ENCODE measurements around the gene TENM4. TPM values are rescaled to one million over a fixed set of nuclear protein-coding genes. Genes with fewer than 3 reads are reported as not detected.

Gene TENM4
- total and polyA plus RNA-seq, 2 of the 13 experiments (the other 11 are each of a cell fraction or from before 2014, with no cell fraction given) = not detected

DNA sequence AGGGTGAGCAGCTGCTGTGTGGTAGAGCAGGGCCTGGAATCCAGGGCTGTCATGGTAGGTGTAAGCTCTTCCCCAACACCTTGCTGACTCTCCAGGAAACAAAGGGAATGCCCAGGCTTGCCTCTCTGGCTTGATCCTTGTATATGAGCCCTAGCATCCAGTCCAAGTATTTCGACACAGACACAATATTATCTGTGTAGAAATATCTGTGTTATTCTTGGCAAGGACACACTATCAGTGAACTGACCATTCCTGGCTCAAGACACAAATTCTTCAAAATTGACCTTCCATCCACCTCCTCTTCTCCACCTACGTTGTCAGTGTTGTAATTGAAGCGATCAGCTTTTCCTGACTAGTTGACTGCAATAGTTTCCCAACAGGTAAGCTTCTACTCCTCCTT, 554.2 kb downstream of the TENM4 start:
- Histone ChIP-seq H3K27me3 (ENCODE audit: control insufficient read depth in 1 of 2, insufficient read depth in 2 of 2, low read length in 2 of 2) (peaks cover 0 to 4% of the 10 kb centered on the region in 2 experiments; a peak in 1 of 5 replicates), H3K9me3 (ENCODE audit: low read length) (no peaks in the 10 kb centered on the region), H3K4me3 (replicated peaks in 1 of 3; ENCODE audit: insufficient read depth in 1 of 3, low read depth in 2 of 3, low read length in 3 of 3) (no peak overlapping the region), H3K4me2 (ENCODE audit: low read depth, low read length) (no peak overlapping the region), H3K79me2 (ENCODE audit: insufficient read depth, low read length) (no peaks in the 10 kb centered on the region), H2AFZ (ENCODE audit: low read length) (no peak overlapping the region), H3K4me1 (ENCODE audit: insufficient read depth, low read length) (no peaks in the 10 kb centered on the region), H3K9ac (ENCODE audit: insufficient read depth, low read depth, low read length) (no peak overlapping the region), H3K36me3 (replicated peaks in 1 of 2; ENCODE audit: control insufficient read depth in 1 of 2, insufficient read depth in 2 of 2, low read length in 2 of 2) (no peaks in the 10 kb centered on the region), H4K20me1 (ENCODE audit: insufficient read depth, low read length) (no peaks in the 10 kb centered on the region), H3K27ac (ENCODE audit: extremely low read length, insufficient read depth, low read length) (no peak overlapping the region)
- TF ChIP-seq BRCA1 (CRISPR knock-in tag; IDR thresholded peaks at IDR 0.05) (no peak), PRPF4 (IDR thresholded peaks at IDR 0.05; ENCODE audit: low read depth, low read length, poor library complexity, severe bottlenecking) (no peak), SALL2 (CRISPR knock-in tag; IDR thresholded peaks at IDR 0.05) (no peak), ZNF441 (CRISPR knock-in tag; IDR thresholded peaks at IDR 0.05; ENCODE audit: borderline replicate concordance) (no peak), ZNF558 (CRISPR knock-in tag; IDR thresholded peaks at IDR 0.05; ENCODE audit: borderline replicate concordance) (no peak), FOSL2 (CRISPR knock-in tag; IDR thresholded peaks at IDR 0.05) (no peak), ZNF781 (CRISPR knock-in tag; IDR thresholded peaks at IDR 0.05; ENCODE audit: borderline replicate concordance, not compliant biosample characterization) (no peak), ZFP37 (CRISPR knock-in tag; IDR thresholded peaks at IDR 0.05; ENCODE audit: borderline replicate concordance) (no peak), ZNF350 (CRISPR knock-in tag; IDR thresholded peaks at IDR 0.05; ENCODE audit: borderline replicate concordance, low read depth) (no peak), MZF1 (CRISPR knock-in tag; IDR thresholded peaks at IDR 0.05; ENCODE audit: borderline replicate concordance) (no peak)
- 0% methylated on average over 3 of the region's 3 CpGs for WGBS (ENCODE audit: low lambda C conversion rate)
- FAIRE-seq (no peak), ATAC-seq (no peak), DNase-seq (ENCODE audit: low spot score) (no peak)
- intact Hi-C loops (cut with micrococcal nuclease; ENCODE audit: unreplicated experiment) = no loop called here
- in situ Hi-C loops (cut with HindIII; ENCODE audit: extremely low pct_ligation_motif_present, low pct_unique_long_range_greater_than_20kb) = no loop called here
- POLR2A ChIA-PET = no interaction called here
- no TSS peak for BruUV-seq (replicated peaks)
- CTCF ChIA-PET (ENCODE audit: low intra/inter-chr PET ratio, low total read pairs) = no interaction called here

DNA sequence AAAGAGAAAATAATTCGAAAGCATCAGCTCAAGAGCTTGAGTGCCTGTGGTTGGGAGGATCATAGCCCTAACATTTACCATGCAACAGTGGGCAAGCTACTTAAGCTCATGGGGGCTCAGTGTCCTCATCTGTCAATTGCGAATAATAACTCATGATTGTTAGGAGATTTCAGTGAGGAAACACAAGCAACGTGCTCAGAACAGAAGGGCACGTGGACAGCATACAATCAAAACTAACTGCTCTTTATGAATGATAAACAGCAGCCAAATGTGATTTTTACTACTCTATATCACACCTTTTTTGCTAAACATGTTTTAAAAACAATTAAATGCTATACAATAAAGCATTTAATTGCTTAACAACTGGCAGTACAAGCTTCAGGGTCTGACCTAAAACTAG, 556.1 kb downstream of the TENM4 start:
- FAIRE-seq = no peak
- 24% methylated on average over 4 of the region's 4 CpGs for WGBS (ENCODE audit: low lambda C conversion rate)

More for the DNA sequence above, 556.1 kb downstream of the TENM4 start:
- TF ChIP-seq SP140L (CRISPR knock-in tag; IDR thresholded peaks at IDR 0.05; ENCODE audit: borderline replicate concordance) (no peak), ZNF253 (CRISPR knock-in tag; IDR thresholded peaks at IDR 0.05; ENCODE audit: borderline replicate concordance) (no peak)
- TF ChIP-seq, protein P1, sequence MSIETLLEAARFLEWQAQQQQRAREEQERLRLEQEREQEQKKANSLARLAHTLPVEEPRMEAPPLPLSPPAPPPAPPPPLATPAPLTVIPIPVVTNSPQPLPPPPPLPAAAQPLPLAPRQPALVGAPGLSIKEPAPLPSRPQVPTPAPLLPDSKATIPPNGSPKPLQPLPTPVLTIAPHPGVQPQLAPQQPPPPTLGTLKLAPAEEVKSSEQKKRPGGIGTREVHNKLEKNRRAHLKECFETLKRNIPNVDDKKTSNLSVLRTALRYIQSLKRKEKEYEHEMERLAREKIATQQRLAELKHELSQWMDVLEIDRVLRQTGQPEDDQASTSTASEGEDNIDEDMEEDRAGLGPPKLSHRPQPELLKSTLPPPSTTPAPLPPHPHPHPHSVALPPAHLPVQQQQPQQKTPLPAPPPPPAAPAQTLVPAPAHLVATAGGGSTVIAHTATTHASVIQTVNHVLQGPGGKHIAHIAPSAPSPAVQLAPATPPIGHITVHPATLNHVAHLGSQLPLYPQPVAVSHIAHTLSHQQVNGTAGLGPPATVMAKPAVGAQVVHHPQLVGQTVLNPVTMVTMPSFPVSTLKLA (IDR thresholded peaks at IDR 0.05) = peak; percentile 93
- no peak for ATAC-seq
- in situ Hi-C loops (cut with HindIII; ENCODE audit: extremely low pct_ligation_motif_present, low pct_unique_long_range_greater_than_20kb) = no loop called here
- BruUV-seq (replicated peaks) = no TSS peak
- Histone ChIP-seq H3K9ac (ENCODE audit: insufficient read depth, low read depth, low read length) (no peak overlapping the region), H3K79me2 (ENCODE audit: insufficient read depth, low read length) (no peaks in the 10 kb centered on the region), H3K4me1 (ENCODE audit: insufficient read depth, low read length) (no peaks in the 10 kb centered on the region), H2AFZ (ENCODE audit: low read length) (no peak overlapping the region), H3K27me3 (ENCODE audit: control insufficient read depth in 1 of 2, insufficient read depth in 2 of 2, low read length in 2 of 2) (no peaks in the 10 kb centered on the region), H3K4me2 (ENCODE audit: low read depth, low read length) (no peak overlapping the region), H3K4me3 (replicated peaks in 1 of 3; ENCODE audit: insufficient read depth in 1 of 3, low read depth in 2 of 3, low read length in 3 of 3) (no peak overlapping the region), H3K27ac (ENCODE audit: extremely low read length, insufficient read depth, low read length) (no peak overlapping the region), H4K20me1 (ENCODE audit: insufficient read depth, low read length) (no peaks in the 10 kb centered on the region), H3K9me3 (ENCODE audit: low read length) (no peaks in the 10 kb centered on the region), H3K36me3 (replicated peaks in 1 of 2; ENCODE audit: control insufficient read depth in 1 of 2, insufficient read depth in 2 of 2, low read length in 2 of 2) (no peaks in the 10 kb centered on the region)
- CTCF ChIA-PET (ENCODE audit: low intra/inter-chr PET ratio, low total read pairs) = no interaction called here
- POLR2A ChIA-PET = no interaction called here
- intact Hi-C loops (cut with micrococcal nuclease; ENCODE audit: unreplicated experiment) = no loop called here
- DNase-seq (ENCODE audit: low spot score) = no peak

Data from HepG2 (cell line).